GM18867 (cell line): ENCODE results near the gene GNL3L.
A peak's percentile ranks its signal among the peaks of the same experiment; 100 is the strongest.
"Not testable (repeated sequence)": the region's sequence is repeated elsewhere in the genome, so short reads cannot be mapped to it uniquely, and the experiment has no call there.

ENCODE experiments used
- ATAC-seq: cut with Tn5 transposase; IDR thresholded peaks from one replicate; pipeline ENCODE4 v1.9.1; 2021; ENCODE audit warnings: mild to moderate bottlenecking, moderate library complexity; ENCODE audit not compliant: unreplicated experiment

The GNL3L gene, protein sequence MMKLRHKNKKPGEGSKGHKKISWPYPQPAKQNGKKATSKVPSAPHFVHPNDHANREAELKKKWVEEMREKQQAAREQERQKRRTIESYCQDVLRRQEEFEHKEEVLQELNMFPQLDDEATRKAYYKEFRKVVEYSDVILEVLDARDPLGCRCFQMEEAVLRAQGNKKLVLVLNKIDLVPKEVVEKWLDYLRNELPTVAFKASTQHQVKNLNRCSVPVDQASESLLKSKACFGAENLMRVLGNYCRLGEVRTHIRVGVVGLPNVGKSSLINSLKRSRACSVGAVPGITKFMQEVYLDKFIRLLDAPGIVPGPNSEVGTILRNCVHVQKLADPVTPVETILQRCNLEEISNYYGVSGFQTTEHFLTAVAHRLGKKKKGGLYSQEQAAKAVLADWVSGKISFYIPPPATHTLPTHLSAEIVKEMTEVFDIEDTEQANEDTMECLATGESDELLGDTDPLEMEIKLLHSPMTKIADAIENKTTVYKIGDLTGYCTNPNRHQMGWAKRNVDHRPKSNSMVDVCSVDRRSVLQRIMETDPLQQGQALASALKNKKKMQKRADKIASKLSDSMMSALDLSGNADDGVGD

DNA sequence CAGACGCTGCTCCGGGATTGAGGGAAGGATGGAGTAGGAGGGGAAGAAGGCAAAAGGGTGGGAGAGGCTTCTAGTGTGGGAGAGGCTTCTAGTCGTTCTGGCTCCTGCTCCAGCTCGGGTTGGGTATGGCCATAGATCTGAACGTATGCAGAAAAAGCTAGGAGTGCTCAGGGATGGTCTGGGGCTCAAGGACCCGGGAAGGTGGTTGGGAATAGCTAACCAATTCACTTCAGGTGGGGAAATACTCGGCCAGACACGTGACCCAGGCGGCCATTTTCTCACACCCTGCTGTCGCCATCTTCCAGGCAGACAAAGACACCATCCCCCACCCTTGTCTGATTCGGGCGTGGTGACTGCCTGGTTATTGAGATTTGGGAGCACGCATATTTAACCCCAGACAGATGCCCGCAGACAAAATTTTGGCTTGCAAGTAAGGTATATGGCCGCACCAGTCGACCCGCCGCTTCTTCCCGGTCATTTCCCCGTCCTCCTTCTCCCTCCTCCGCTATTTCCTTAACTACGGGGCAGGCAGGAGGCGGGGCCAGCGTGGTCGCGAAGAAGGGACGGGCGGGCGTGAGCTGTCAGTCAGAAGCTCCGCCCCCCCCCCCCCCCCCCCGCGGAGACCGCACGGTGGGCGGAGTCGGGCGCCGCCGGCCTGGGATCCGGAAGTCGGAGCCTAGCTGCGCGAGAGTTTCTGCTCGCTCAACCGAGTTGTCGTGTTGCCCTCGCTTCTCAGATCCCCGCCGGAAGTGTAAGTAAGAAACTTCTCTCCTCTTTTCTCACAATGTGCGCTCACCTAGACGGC is at the start of gene GNL3L:
Gene GNL3L (plus strand): TSS at position 668 of the 805 bp plus-strand sequence. CDS start 2,348 bp downstream, outside the sequence.
- ATAC-seq = peak; percentile 76

DNA sequence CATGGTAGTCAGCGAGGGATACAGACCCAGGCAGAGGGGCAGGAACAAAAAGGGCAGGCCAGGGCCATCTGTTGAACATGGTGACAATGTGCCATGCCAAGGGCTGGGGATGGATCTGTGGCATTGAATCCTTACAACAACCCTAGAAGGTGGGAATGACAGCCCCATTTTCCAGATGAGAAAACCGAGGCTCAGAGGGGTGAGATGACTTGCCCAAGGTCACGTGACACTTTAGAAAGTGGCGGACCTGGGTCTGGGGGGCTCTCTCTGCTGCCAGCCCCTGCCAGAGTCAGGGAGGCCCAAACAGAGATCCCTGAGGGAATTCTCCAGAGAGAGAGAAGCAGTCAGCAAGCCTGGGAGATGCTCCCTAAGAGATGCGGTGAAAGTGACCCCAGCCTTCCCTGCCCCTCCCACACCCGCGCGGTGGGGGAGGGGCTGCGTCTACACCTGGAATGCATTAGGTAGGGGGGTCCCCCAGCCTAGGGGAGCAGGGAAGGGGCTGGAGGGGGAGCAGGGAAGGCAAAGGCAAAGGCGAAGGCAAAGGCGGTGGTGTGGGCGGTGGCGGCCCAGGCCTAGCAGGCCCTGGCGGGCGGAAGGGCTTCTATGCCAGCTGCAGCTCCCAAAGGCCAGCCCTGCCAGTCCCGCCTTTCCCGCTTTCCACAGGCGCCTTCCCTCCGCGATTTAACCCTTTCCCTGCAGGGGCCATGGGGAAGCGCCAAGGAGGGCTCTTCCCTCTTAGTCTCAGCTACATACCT is 47.0 kb upstream of the GNL3L start:
- ATAC-seq = no peak

DNA sequence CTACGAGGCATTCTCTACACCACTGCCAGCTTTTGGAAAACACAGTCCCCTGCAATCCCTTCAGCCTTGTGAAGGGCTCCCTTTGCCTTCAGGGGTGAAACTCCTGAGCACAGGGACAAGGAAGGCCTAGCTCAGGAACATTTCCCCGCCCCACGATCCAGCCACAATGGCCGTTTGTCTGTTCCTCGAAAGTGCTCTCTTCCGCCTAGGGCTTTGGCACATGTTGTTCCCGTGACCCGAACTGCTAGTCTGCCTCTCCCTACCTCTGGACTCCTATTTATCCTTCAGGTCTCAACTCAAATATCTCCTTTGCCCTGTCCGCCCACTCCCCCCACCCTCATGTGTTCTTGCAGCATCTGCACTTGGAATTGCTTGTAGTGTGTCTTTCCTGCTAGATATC is 46.1 kb upstream of the GNL3L start:
- no peak for ATAC-seq

DNA sequence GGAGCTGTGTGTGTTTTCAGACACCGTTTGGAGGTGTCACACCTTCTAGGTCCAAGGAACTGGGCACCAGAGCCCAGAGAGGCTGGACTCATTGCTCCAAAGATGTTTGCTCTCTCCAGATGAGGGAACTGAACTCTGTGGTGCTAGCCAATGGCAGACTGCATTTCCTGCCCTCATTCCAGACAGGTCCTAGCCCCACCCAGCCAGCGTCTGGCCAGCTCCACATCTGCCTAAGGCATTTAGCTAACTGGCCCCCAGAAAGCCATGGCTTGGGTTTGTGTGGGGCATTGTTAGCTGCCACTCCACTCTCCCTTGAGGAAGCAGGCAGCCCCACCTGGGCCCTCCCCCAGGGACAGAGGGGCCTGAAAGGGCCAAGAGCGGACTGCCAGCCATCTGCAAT is 45.4 kb upstream of the GNL3L start:
- no peak for ATAC-seq

DNA sequence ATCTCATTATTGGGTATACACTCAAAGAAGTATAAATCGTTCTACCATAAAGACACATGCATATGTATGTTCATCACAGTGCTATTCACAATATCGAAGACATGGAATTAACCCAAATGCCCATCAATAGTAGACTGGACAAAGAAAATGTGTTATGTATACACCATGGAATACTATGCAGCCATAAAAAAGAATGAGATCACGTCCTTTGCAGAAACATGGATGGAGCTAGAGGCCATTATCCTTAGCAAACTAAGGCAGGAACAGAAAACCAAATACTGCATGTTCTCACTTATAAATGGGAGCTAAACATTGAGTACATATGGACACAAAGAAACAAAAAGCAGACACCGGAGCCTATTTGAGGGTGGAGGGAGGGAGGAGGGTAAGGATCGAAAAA is 40.2 kb upstream of the GNL3L start:
- ATAC-seq = not testable (repeated sequence)

DNA sequence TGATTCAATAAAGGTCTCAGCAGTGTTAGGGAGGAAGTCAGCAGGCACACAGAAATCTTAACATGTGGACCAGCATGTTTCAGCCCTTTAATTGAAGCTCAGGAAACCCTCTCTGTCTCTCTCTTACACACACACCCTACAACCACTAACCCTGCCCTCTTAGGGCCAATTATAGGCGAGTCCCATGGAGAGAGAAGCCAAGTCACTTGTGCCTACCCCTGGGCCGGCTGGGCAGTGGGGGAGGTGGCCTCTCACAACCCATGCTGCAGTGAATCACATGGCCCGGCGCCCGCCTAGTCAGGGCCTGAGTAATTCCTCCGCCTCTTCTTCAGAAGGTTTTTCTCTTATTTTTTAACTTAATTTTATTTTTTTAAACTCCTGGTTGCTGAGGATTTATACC is 37.7 kb upstream of the GNL3L start:
- no peak for ATAC-seq

DNA sequence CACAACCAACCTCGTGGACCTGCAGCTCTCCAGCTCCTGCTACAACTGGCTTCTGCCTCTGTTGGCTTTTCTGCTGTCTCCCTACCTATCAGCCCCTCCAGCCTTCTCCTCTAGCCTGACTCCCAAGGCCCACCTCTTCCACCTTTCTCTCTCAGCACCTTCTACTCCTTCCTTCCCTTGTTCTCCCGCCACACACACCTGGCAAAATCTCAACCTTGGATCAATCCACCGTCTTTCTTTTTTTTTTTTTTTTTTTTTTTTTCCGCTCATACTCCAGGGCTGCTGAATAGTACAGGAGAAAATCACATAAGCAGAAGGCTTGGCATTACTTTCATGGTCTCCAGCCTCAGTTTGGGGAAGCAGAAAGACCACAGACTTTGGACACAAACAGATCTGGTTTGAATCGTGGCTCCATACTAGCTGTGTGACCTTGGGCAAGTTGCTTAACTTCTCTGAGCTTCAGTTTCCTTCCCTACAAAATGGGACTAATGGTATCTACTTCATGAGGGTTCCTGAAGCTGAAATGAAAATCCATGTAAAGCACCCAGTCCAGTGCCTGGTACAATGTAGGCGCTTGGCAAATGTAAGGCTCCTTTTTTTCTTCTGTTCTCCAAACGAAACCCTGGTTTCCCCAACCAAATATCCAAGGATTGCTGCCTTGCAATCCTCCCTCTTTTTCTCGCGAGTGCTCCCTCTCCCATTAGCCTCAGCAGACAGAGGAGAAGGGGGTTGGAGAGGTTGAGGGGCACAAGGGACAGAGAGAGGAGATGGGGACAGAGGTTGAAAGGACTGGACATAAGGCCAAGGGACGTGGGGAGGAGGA is 35.6 kb upstream of the GNL3L start:
- no peak for ATAC-seq

DNA sequence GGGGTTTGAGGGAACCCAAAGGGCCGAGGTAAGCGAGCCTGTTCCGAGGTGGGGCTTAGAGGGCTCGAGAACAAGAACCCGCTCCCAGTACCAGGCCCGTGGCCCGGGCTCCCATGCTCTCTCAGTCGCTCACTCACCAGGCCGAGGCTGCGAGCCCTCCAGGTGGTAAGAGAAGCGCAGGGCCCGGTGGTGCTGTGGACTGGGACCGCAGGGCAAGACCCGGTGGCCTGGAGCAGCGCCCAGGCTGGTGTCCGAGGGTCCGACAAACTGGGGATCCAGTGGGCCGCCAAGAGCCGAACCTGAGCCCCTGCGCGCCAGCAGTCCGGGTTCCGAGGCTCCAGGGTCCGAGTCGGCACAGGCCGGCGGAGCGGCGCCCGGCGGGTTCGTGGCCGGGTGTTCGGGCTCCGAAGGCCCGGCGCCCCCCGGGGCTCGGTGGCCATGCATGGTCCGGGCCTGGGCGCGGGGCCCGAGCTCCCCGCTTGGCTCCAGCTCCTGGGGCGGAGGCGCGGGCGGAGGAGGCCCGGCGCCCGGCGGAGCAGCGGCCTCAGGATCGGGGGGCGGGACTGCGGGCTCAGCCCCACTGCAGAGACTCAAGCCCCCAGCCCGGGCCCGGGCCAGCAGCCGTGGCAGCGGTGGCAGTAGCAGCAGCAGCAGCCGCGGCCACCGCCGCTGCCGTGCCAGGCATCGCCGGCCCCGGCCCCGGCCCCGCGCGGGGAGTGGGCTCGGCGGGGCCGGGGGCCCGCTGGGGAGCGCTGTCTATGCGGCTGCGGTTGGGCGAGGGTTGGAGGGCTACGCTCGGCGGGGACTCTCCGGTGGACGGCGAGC is 34.8 kb upstream of the GNL3L start:
- ATAC-seq = no peak

DNA sequence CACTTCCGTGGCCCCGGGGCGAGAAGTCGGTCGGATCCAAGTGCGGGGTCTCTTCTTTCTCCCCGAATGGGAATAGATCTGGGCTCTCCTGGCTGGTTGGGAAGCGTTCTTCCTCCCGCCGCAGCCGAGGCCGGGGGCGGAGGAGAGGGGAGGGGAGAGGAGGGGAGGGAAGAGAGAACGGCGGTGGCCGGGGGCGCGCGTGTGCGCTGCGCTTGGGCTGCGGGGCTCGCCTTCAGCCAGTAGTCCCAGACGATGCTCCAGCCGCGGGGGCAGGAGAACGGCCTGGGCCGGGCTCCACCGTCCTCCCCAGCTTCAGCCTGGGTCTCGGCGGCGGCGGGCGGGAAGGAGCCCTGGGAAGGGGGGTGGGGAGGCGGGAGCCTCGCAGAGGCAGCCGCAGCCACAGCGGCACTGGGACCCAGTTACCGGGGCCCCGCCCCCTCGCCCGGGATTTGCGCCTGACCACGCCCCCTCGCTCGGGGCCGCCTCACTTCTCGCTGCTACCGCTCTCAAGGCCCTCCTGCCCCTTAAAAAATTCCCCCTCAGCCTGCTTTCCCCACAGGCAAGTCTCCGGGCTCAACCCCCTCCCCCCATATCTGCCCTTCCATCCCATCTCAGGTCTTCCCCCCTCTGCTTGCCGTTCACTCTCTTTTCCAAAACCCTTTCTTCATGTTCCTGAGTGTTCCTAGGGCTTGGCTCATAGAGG is 34.1 kb upstream of the GNL3L start, which contains the start of gene FGD1:
Gene FGD1 (minus strand): TSS at position 421 of the 703 bp plus-strand sequence. CDS start 802 bp downstream, outside the sequence.
- no peak for ATAC-seq

DNA sequence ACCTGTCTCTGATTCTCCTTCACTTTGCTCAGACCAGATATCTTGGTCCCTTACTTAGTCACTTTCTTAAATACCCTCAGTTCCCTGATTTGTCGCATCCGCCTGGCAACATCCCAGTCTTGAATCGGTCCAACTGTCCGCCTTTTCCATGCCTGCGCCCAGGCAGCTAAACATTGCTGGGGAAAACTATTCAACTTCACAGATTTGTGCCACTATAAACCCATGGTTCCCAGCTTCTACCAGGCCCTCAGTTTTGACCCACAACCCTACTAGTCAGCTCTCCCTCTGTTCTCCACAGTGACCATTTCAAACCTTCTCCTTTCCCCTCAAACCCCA is 33.5 kb upstream of the GNL3L start:
- ATAC-seq = no peak

DNA sequence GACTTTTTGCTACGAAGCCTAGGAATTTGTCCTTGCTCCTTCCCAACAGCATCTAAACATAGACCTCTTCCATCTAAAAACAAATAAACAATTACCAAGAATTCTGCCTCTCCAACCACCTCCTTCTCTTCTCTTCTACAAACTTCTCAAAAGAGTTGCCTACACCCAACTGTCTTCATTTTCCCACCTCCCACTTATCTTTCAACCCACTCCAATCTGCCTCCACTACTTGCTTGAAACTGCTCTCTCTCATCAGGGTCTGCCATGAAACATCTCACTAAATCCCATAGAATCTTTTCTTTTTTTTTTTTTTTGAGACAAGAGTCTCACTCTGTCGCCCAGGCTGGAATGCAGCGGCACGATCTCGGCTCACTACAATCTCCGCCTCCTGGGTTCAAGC is 33.1 kb upstream of the GNL3L start:
- no peak for ATAC-seq

DNA sequence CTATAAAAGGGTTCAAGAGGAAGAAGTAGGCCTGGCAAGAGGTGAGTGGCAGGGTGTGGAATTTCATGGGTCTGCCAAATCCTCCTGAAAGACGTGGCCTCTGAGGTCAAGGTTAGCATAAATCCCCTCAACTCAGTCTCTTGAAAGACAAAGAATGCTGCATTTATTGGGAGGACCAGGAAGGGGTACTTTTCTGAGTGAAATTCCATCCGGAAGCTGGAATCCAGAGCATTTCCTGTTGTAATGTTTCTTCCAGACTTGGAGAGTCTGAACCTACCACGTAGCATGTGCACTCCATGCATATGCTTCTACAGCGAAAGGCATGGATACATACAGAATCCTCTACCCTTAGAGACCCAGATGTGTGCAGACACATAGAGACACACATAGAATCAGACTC is 20.6 kb upstream of the GNL3L start:
- ATAC-seq = no peak

DNA sequence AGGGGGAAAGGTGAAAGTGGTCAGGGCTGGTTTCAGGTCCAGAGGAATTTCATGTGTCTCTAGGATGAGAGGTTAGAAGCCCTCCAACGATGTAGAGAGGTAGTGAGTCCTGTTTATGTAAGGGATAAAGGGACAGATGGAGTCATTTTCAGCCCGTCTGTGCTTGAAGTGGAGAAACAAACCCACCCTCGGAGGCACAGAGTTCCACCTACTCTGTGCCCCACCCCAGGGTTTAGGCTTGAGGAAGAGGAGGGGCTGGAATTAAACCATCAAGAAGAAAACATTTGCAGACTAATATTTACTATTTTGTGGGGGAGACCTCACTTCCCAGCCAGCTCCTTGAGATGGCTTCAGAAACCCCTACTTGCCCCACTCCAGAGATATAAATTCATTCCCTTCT is 868 bp upstream of the GNL3L start:
- ATAC-seq = no peak

DNA sequence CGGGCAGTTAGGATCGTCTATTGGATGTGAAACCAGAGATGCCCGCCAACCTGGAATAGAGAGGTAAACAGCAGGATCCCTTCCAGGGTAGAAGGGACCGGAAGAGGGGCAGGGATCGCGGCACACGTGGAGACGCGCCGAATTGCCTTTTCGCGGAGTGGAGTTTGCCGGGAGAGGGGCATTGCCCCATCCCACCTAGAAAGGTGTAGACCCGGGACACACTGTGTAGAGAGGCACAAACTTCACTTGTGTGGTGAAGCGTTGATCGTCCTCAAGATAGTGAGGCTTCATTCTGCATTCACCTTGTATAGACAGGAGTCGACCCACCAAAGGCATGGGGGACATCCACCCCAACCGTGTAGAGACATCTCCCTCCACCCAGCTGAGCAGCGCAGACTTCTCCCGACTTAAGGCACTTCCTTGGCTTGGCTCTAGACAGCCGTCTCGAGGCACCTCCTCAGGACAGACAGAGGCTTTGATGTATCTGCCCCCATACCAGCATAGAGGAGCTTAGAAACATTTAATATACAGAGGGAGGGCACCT is 410 bp downstream of the GNL3L start:
- no peak for ATAC-seq

DNA sequence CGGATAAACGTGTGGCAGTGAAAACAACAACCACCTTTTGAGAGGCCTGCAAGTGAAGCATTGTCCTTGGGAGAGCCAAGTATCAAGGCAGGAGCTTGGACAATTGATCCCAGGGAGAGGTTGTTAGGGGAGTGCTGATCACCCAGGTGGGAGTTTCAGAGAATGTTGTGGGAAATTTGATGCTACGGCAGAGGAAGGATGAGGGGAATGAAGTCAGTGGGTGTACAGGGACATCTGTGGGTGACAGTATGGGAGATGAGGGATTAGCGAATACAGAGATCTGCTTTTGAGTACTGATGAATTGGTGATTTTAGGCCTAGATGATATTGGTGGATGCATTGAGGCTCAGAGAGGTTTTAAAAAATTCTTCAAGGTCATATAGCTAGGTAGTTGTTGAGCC is 4.3 kb downstream of the GNL3L start:
- no peak for ATAC-seq

DNA sequence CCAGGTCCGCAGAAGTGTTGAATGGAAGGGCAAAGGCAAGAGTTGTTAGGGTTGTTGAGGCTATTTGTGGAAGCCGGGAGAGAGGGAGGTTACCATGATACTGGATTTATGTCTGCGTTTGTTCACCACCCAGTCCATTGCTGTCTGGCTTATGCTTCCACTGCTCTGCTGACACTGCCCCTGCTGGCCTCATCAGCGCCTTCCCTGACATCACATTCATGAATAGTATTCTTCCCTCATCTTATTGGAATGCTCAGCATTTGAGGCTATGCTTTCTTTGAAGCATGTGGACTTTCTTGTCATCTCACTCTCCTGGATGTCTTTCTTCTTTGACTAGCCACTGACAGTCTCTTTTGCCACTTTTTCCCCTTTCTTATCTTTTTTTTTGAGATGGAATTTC is 10.3 kb downstream of the GNL3L start:
- ATAC-seq = no peak

DNA sequence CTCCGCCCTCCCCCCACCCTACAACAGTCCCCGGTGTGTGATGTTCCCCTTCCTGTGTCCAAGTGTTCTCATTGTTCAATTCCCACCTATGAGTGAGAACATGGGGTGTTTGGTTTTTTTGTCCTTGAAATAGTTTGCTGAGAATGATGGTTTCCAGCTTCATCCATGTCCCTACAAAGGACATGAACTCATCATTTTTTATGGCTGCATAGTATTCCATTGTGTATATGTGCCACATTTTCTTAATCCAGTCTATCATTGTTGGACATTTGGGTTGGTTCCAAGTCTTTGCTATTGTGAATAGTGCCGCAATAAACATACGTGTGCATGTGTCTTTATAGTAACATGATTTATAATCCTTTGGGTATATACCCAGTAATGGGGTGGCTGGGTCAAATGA is 12.2 kb downstream of the GNL3L start:
- not testable (repeated sequence) for ATAC-seq

DNA sequence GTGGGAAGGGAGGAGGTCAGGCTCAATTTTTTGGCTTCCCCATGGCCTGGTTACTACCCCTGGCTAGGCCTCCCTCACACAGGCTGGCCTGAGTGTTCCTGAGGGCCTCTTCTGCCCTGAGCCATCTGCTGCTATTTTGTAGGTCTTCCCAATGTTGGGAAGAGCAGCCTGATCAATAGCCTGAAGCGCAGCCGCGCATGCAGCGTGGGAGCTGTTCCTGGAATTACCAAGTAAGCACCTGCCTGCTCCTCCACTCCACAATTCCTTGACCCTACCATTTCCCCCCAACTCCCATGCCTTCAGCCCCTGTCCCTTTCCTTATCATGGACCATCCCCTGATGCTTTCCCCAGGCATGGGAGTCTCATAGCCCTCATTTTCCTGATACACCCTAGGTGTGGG is 20.8 kb downstream of the GNL3L start:
- ATAC-seq = no peak
